Stomach smooth muscle (tissue), 2 donors: ENCODE measurements around the gene TST.
A peak's percentile ranks its signal among the peaks of the same experiment; 100 is the strongest.

ENCODE experiments used
- H3K27ac ChIP-seq: one replicate; pipeline ENCODE4 v1.7.0; 2013; ENCODE audit warnings: mild to moderate bottlenecking, low read length, inconsistent platforms
- H3K27me3 ChIP-seq, 2 donors: one replicate each; pipeline ENCODE4 v1.7.0; 2013; ENCODE audit warnings: low read length in 2 of 2; ENCODE audit not compliant: insufficient read depth in 2 of 2, control insufficient read depth in 1 of 2
- H3K36me3 ChIP-seq, 2 donors: one replicate each; pipeline ENCODE4 v1.7.0; 2013; ENCODE audit warnings: low read length in 2 of 2; ENCODE audit not compliant: control insufficient read depth in 2 of 2, insufficient read depth in 2 of 2
- H3K4me1 ChIP-seq: one replicate; pipeline ENCODE4 v1.7.0; 2013; ENCODE audit warnings: low read length; ENCODE audit not compliant: control insufficient read depth, insufficient read depth
- H3K4me3 ChIP-seq, 2 donors: one replicate each; pipeline ENCODE4 v1.7.0; 2013; ENCODE audit warnings: low read length in 2 of 2
- H3K9ac ChIP-seq, 2 donors: one replicate each; pipeline ENCODE4 v1.7.0; 2013; ENCODE audit warnings: low read length in 2 of 2, mild to moderate bottlenecking in 1 of 2
- H3K9me3 ChIP-seq, 2 donors: one replicate each; pipeline ENCODE4 v1.7.0; 2013; ENCODE audit warnings: low read length in 2 of 2; ENCODE audit not compliant: control insufficient read depth in 2 of 2
- donor health status: healthy.
- donor health status: Pancreatic carcinoma.

The TST gene

DNA sequence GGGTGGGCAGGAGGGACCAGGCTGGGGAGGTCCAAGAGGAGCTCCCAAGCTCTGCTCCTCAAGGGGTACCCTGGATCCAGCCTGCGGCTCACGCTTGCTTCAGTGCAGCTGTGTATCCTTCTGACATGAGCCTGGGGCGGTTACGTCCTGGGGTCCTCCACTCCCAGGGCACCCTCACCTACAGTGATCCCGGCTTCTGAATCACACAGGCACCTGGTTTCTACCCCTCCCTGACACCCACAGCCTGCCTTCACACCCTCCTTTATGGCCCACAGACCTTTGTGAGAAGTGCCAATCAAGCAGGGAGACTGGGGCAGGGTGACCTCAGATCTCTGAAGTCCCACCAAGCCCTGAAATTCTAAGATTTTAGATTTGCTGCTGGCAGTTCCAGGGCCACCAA lies 1.8 kb upstream of the TST start:
- Histone ChIP-seq H3K9ac (no peak overlapping the region), H3K4me3 (no peak overlapping the region)

DNA sequence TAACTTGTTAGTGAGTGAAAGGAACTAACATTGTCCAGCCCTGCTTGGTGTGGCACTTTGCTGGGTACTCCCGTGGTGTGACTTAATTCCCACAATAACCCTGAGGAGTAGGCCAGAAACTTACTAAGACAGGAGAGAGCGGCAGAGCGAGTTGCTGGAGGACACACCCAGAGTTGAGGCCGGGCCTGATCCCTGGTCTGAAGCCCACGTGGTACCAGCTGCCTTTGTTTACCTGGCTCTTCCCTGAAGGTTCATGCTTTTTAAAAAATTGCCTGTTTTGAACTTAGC lies 889 bp upstream of the TST start:
- H3K36me3 ChIP-seq: peaks cover under 1 to 5% of the 10 kb centered on the region in 2 donors
- H3K27me3 ChIP-seq: no peaks in the 10 kb centered on the region
- peak overlapping the region; percentile 82 for H3K27ac ChIP-seq
- H3K4me1 ChIP-seq: peaks cover 40% of the 10 kb centered on the region
- H3K9ac ChIP-seq: peak overlapping the region; percentile 74 to 80
- H3K9me3 ChIP-seq: no peaks in the 10 kb centered on the region
- peak overlapping the region; percentile 85 to 92 for H3K4me3 ChIP-seq

More for the DNA sequence above, 1.8 kb upstream of the TST start:
- peaks cover 10 to 11% of the 10 kb centered on the region in 2 donors for H3K36me3 ChIP-seq
- peaks cover 40% of the 10 kb centered on the region for H3K4me1 ChIP-seq
- no peaks in the 10 kb centered on the region for H3K9me3 ChIP-seq
- H3K27me3 ChIP-seq: no peaks in the 10 kb centered on the region
- no peak overlapping the region for H3K27ac ChIP-seq

DNA sequence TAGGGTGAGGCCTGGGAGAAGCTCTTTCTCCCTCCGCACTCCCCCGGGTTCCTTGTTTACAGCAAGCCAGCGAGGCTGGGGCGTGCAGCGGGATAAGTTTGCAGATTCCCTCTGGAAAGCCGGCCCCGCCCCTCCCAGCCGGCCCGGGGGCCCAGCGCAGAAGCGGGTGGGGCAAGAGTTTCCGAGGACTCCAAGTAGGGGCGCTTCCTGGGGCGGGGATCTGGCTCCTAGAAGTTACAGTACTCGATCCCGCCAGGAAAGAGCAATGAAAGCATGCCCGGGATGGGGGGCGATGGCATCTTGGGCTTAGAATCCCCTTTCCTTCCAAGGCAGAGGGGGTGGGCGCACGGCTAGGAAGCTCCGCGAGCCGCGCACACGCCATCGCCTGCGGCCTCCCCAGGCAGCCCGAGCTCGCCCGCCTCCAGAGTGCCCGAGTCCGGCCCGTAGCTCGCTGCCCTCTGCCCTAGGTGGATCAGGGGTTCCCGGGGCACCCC lies 385 bp downstream of the TST start:
- Histone ChIP-seq H3K4me1 (peaks cover 42% of the 10 kb centered on the region), H3K4me3 (peak overlapping the region; percentile 75 to 85), H3K9ac (peak overlapping the region; percentile 72 to 81), H3K9me3 (no peaks in the 10 kb centered on the region), H3K36me3 (peaks cover 0 to 3% of the 10 kb centered on the region in 2 donors), H3K27ac (peak overlapping the region; percentile 76), H3K27me3 (no peaks in the 10 kb centered on the region)

DNA sequence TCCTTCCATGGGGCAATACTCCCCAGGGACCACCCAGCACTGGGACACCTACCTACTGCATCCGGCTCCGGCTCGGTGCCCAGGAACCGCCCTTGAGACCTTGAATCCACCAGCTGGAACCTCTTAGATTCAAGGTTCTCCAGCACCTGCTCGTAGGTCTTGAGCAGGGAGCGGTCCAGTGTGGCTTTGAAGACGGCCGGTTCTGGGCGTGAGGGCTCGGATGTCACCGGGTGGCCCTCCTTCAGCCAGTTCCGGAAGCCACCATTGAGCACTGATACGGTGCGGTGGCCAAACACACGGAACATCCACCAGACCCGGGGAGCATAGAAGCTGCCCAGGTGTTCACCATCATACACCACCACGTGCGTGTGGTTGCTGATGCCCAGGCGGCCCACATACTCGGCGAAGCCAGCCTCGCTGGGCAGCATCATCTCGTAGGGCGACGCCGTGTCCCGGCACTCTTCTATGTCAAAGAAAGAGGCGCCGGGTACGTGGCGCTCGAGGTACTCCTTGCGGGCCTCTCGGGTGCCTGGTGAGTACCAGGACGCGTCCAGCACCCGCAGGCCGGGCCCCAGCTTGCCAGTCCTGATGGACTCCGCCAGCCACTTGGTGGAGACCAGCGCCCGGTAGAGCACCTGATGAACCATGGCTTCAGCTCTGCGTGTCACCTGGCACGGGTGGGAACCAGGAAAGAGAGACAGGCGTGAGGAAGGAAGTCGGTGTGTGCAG lies 997 bp downstream of the TST start:
- Histone ChIP-seq H3K27me3 (no peaks in the 10 kb centered on the region), H3K9ac (peak overlapping the region; percentile 72 to 81), H3K27ac (peak overlapping the region; percentile 76), H3K9me3 (no peaks in the 10 kb centered on the region), H3K4me1 (peaks cover 42% of the 10 kb centered on the region), H3K36me3 (peaks cover 0 to 3% of the 10 kb centered on the region in 2 donors), H3K4me3 (peak overlapping the region; percentile 75 to 85)

DNA sequence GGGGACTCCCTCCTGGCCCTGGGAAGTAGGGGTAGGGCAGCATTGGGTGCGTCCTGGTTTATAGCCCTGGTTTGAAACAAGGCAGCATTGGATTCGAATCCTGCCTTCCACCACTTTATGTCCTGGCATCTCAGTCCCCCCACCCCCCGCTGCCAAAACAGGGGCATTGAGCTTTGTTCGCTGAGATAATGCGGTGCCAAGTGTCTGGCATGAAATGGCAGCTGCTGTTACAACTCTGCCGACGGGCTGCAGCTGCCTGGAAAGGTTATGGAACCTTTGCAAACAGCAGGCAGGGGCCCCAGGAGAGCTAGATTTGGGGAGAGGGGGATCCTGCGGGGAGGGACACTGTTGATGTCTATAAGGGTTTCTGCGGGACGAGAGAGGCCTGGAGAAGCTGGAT lies 1.9 kb downstream of the TST start:
- Histone ChIP-seq H3K4me3 (peak overlapping the region in 1 of 2 donors; percentile 85), H3K9me3 (no peaks in the 10 kb centered on the region)

DNA sequence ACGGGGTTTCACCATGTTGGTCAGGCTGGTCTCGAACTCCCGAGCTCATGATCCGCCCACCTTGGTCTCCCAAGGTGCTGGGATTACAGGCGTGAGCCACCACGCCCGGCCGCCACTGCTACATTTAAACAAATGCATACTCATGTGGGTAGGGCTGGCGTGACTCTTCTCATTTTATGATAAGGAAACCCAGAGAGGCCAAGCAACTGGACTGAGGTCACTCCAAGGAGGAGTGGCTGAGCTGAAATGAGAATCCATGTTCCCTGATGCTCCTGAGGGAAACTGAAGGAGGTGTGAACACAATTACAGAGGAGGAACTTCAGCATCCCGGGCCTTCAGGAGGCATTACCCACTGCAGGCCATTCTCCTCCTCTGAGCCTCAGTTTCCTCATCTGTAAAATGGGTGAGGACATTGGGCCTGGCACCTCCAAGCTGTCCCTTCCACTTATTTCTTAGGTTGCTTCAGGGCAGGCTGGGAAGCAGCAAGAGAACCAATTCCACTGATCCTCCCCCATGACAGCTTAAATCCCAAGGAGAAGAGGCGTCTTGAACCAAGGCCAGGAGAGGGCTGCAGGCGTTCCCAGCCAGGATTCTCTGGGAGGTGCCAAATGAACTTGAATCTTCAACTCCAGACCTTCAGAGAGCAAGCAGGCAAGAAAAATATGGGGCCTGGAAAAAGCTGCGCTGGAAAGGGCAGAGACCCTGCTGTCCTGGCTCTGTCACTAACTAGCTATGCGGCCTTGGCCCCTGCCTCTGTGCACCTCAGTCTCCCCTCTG lies 2.9 kb downstream of the TST start:
- Histone ChIP-seq H3K9me3 (no peaks in the 10 kb centered on the region), H3K4me1 (peaks cover 43% of the 10 kb centered on the region), H3K27me3 (no peaks in the 10 kb centered on the region), H3K27ac (no peak overlapping the region), H3K36me3 (peaks cover 0 to 3% of the 10 kb centered on the region in 2 donors), H3K9ac (no peak overlapping the region), H3K4me3 (no peak overlapping the region)

More for the DNA sequence above, 1.9 kb downstream of the TST start:
- Histone ChIP-seq H3K27me3 (no peaks in the 10 kb centered on the region), H3K4me1 (peaks cover 37% of the 10 kb centered on the region), H3K27ac (no peak overlapping the region), H3K36me3 (peaks cover 0 to 3% of the 10 kb centered on the region in 2 donors), H3K9ac (peak overlapping the region in 1 of 2 donors; percentile 72)

DNA sequence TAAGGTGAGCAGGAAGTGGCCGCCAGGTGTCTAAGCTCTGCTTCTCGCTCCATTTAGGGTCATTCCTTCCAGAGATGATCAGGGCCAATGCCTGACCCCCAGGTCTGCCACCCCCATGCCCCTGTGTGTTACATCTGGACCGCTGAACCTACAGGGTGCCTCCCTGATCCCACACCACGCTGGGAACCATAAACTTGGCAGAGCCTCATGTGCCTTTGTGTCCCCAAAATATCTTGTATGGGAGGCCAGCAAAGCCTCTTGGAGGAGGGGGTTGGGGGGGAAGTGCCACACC lies 3.7 kb downstream of the TST start:
- peaks cover 0 to 3% of the 10 kb centered on the region in 2 donors for H3K36me3 ChIP-seq
- no peaks in the 10 kb centered on the region for H3K9me3 ChIP-seq
- peaks cover 40% of the 10 kb centered on the region for H3K4me1 ChIP-seq
- no peaks in the 10 kb centered on the region for H3K27me3 ChIP-seq
- H3K9ac ChIP-seq: no peak overlapping the region
- no peak overlapping the region for H3K27ac ChIP-seq
- no peak overlapping the region for H3K4me3 ChIP-seq

DNA sequence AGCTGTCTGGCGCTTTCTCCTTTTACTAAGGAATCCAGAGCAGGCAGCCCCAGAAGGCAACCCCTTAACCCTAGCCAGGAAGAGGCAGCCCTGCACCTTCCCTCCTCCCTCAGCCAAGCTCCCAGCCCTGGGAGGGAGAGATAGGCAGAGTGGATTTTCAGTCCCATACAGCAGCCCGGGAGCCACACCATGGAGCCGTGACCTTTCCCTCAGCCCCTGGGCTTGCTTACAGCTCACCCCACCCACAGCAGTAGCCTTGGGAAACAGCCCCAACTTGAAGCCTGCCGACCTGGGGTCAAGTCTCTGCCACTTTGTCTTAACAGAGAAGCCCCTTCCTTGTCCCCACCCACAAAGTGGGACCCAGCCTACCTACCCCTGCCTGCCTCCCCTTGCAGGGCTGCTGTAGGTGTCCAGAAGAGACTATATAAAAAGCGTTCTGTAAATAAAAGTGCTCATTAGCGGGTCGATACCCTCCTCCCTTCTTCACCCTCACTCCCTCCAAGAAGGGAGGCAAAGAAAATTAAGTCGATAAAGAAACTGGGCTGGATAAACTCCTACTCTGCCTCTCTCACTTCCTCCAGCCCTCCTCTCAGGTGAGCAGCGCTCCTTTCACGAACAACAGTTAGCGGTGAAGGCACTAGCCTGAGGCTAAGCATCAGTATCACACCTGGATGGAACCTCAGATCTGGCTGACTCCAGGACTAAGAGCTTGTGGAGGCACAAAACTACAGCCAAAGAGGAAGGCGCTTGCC lies 4.2 kb downstream of the TST start:
- no peak overlapping the region for H3K27ac ChIP-seq

DNA sequence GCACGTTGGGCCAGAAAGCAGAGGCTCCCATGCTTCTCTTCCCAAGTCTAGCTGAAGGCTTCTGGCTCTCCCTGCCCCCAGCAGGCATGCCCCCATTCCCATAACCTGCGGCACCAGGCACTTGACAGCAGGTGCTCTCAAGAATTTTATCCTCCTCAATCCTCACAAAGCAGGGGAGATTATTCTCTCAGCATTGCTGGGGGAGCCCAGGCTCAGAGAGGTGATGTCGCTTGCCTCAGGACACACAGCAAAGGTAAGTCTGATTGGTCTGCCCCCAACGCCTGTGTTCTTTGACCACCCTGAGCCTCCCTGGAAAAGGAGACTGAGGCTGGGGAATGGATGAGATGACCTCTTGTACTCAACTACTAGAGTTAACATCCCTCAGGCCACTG lies 4.8 kb downstream of the TST start:
- Histone ChIP-seq H3K4me1 (peaks cover 36% of the 10 kb centered on the region), H3K27me3 (no peaks in the 10 kb centered on the region), H3K9ac (no peak overlapping the region), H3K9me3 (no peaks in the 10 kb centered on the region), H3K4me3 (no peak overlapping the region), H3K36me3 (peaks cover 0 to 3% of the 10 kb centered on the region in 2 donors), H3K27ac (no peak overlapping the region)

More for the DNA sequence above, 4.2 kb downstream of the TST start:
- Histone ChIP-seq H3K9ac (peak overlapping the region in 1 of 2 donors; percentile 13), H3K36me3 (peaks cover 0 to 3% of the 10 kb centered on the region in 2 donors), H3K4me3 (no peak overlapping the region), H3K9me3 (no peaks in the 10 kb centered on the region), H3K4me1 (peaks cover 36% of the 10 kb centered on the region), H3K27me3 (no peaks in the 10 kb centered on the region)

DNA sequence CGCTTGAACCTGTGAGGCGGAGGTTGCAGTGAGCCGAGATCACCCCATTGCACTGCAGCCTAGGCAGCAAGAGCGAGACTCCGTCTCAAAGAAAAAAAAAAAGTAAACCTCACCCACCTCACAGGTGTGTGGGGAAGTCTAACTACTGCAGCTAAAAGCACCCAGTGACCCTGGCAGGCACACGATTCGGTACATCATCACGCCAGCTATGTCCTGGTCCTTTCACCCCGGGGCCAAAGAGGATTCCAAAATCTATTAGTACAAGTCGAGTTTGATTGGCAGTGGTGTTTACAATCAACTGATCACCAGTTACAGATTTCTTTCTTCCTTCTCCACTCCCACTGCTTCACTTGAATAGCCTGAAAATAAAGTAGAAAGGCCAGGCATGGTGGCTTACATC lies 6.3 kb downstream of the TST start:
- H3K9ac ChIP-seq: no peak overlapping the region
- H3K27me3 ChIP-seq: no peaks in the 10 kb centered on the region
- no peak overlapping the region for H3K4me3 ChIP-seq
- peaks cover 28% of the 10 kb centered on the region for H3K4me1 ChIP-seq
- no peaks in the 10 kb centered on the region for H3K9me3 ChIP-seq
- H3K36me3 ChIP-seq: peaks cover 0 to 3% of the 10 kb centered on the region in 2 donors
- no peak overlapping the region for H3K27ac ChIP-seq
